Left hindlimb (tissue), 1 donor: Measurements from ENCODE around the gene ADAMTS10.
"Not testable (repeated sequence)": the region's sequence is repeated elsewhere in the genome, so short reads cannot be mapped to it uniquely, and the experiment has no call there.

Experiments
- DNase-seq: peaks from one replicate; pipeline ENCODE4 v3.0.0-alpha.2; 2018

ADAMTS10 gene

DNA sequence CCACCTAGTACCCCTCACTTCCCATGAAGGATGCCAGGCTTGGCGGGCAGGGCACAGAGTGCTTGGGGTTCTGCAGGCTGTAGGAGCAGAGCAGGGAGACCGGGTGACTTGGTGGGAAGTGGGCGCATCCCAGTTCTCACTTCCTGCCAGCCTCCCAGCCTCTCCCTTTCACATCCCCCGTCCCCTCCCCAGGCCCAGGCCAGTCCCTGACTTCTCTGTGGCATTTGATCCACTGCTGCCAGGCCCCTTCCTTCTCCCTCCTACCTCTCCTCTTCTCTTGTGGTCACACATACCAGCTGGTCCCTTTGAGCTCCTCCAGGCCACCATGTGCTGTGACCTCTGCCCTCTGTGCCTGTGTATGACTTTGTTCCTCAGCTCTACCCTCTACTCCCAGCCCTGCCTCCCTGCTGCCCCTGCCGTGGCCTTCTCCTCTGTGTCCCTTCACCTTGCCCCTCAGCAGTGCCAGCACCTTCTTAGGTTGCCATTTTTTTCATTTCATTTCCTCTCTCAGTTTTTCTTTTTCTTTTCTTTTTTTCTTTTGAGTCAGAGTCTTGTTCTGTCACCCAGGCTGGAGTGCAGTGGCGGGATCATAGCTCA is 52.8 kb downstream of the ADAMTS10 start:
- DNase-seq, result no peak

DNA sequence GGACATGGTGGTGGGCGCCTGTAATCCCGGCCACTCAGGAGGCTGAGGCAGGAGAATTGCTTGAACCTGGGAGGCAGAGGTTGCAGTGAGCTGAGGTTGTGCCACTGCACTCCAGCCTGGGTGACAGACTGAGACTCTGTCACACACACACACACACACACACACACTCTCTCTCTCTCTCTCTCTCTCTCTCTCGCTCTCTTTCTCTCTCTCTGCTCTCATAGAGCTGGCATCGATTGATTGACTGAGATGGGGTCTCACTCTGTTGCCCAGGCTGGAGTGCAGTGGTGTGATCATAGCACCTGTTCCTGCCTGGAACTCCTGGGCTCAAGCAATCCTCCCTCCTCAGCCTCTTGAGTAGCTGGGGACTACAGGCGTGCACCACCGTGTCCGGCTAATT is 56.8 kb downstream of the ADAMTS10 start:
- DNase-seq, result not testable (repeated sequence)

DNA sequence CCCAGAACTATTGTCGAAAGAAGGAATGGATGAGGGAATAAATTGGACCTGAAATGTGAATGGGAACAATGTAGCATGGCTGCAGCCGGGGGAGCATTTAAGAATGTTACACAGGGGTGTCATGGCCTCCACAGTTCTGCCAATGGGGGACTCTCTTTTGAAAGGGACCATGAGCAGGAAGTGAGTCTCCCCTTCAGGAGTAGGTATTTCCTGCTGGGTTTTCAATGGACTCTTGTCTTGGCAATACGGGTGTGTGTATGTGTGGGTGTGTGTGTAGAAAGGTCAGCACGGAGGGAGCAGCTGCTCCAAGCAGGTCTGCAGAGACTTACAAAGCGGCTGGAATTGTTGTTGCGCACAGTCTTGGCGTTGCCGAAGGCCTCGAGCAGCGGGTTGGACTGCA is 57.7 kb downstream of the ADAMTS10 start:
- no peak for DNase-seq

DNA sequence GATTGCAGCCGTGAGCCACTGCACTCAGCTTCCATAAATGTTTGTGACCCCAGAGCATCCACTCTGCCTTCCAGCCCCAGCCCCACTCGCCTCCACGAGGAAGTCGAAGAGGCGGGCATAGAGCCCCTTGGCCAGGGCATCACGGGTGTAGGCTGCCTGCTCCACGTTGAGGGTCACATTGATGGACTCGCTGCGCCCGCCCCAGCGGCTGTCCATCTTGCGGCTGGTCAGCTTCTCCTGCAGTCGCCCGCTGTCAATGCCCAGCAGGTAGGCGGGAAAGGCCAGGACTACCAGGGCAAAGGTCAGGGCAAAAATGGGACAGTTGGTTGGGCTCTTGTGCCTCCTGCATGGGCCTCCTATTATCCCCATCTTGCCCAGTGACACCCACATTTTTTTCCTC is 60.4 kb downstream of the ADAMTS10 start:
- DNase-seq, result no peak

DNA sequence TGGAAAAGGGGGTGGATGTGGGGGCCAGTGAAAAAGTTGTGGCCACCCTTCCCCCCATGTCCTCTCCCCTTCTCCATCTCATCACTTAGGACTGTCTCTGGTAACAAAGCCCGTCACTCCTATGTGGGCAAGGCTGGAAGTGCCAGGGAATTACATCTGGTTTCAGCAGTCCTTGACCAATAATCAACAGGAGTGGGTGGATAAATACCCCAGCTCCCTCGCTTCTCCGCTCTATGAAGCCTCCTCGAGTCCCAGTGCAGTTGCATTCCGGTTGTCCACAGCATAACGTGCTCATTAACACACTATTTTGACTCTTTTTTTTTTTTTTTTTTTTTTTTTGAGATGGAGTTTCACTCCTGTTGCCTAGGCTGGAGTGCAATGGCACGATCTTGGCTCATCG is 64.8 kb downstream of the ADAMTS10 start:
- DNase-seq, result no peak

DNA sequence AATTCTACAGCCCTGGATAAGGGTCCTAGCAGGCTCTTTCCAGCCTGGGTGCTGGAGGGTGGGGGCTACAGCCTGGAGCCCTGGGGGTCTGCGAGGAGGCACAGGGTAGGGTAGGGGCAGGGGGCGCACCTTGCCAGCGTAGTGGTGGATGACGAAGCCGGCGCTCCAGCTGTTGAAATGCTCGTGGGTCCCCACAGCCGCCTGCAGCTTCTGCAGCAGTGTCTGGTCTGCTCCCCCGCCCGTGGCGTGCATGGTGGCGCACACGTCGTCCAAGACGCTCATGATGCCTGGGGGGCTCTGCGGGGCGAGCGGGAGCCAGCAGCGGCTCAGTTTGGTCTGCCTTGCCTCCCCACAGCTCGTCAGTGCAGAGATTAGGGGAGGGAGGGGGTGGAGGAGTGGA is 66.3 kb downstream of the ADAMTS10 start:
- no peak for DNase-seq

DNA sequence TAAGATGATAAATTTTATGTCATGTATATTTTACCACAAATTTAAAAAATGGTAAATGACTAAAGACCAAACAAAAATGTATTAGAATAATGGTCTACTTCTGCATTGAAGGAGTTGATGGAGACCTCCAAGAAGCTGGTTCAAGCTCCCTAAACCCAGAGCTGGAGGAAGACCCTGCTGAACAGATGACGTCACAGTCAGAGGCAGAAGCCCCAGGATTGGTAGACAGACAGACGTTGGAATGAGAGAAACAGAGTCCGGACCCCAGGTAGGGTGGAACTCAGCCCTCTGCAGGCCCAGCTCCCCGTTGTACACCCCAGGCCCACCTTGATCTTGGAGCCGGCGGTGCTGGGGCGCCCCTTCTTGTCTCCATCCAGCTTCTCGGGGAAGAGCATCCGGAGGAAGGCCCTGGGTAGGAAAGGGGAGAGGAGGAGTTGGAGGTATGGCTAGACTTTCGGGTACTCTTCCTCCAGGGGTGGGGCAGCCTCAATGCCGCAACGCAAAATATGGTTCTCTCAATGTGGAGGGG is 70.8 kb downstream of the ADAMTS10 start:
- DNase-seq, result no peak

DNA sequence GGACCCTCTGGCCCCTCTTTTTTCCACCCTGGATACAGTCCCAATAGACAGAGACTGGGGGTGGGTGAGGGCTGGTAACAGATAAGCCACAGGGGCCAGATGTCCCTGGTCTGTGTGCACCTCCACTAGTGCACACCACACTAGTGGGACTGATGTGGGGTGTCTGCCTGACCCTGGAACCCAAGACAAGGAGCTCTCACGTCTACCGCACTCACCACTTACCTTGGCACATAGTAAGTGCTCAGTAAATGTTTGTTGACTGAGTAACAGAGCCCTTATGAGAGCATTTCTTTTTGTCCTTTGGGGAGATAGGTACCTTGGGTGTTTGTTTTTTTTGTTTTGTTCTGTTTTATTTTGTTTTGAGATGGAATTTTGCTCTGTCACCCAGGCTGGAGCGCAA is 73.4 kb downstream of the ADAMTS10 start:
- DNase-seq, result no peak

DNA sequence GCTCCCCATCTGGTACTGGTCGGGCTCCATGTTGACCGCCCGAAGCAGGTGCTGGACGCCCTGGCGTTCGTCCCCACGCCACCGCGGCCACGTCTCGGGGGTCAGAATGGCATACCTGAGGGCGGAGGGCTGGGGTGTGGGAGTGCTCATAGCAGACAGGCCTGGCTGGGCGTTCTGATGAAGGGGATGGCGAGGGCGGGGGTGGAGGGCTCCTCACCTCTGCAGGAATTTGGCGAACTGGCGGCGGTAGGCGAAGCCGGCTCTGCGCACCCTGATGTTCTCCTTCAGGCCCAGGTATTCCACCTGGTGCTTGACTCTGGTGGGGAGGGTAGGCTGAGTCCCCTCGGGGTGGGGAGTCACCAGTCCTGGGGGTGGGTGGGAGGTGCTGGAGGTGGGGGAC is 74.2 kb downstream of the ADAMTS10 start:
- no peak for DNase-seq

DNA sequence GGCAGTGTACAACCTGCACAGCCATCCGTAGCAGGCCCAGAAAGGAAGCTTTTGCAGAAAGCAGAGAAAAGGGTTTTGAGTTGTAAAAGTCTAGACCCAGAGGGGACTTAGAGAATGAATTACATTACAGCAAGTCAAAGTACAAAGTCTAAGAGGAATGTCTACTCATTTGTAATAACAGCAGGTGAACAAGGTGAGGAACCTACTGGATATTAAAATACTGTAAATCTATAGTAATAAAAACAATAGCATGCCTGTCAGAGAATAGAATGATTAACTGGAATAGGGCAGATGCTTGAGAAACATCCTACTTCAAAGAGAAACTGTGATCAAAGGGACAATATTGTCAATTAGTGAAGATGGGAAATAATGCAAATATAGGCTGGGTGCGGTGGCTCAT is 78.3 kb downstream of the ADAMTS10 start:
- no peak for DNase-seq

DNA sequence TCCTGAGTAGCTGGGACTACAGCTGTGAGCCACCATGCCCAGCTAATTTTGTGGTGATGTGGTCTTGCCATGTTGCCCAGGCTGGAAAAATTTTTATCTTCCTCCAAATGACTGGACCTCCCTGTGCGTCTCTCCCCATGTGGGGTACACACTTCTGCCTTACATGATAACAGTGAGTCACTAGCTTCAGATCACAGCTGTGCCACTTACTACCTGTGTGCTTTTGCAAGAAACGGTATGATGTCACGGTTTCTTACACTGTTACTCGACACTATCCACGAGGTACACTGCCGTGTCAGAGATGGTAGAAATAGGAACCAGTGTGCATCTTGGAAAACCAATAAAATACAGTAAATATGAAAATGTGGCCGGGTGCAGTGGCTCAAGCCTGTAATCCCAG is 79.0 kb downstream of the ADAMTS10 start:
- no peak for DNase-seq
